Adrenal gland (tissue), 12 donors: ENCODE data around the gene EBLN2. TPM values are rescaled to one million over a fixed set of nuclear protein-coding genes. Genes with fewer than 3 reads are reported as not detected.

Source experiments
- DNase-seq, 7 donors: peaks; one replicate each; pipeline ENCODE4 v3.0.0-alpha.2; 2019 to 2020
- H3K27ac ChIP-seq, 5 donors: fragments of 200-600 bp; sonication (generic) in 4 of 5; 1 replicate in 3 of 5; 2 replicates in 2 of 5; pipeline versions ENCODE4 v1.5.1 to v1.8.0; 2016 to 2020; ENCODE audit warnings: mild to moderate bottlenecking in 1 of 5
- H3K27me3 ChIP-seq: fragments of 200-600 bp; 2 replicates; pipeline ENCODE4 v1.8.0; 2021
- H3K36me3 ChIP-seq, 2 donors: fragments of 200-600 bp; replicated peaks in 1 of 2; 1 replicate in 1 of 2; 2 replicates in 1 of 2; pipeline versions ENCODE4 v1.5.1 to v1.8.0; 2018 to 2022
- H3K4me1 ChIP-seq, 2 donors: fragments of 200-600 bp; replicated peaks in 1 of 2; 1 replicate in 1 of 2; 2 replicates in 1 of 2; pipeline versions ENCODE4 v1.5.1 to v1.8.0; 2018 to 2021
- H3K4me3 ChIP-seq, 4 donors: fragments of 200-600 bp; sonication (generic) in 3 of 4; one replicate each; pipeline ENCODE4 v1.5.1; 2016 to 2018
- H3K9me3 ChIP-seq, 3 donors: fragments of 200-600 bp; sonication (generic) in 1 of 3; replicated peaks in 1 of 3; 1 replicate in 2 of 3; 2 replicates in 1 of 3; pipeline versions ENCODE4 v1.5.1 to v1.8.0; 2016 to 2021
- CTCF ChIP-seq, 6 experiments: fragments of 450-650 bp in 4 of 6; fragments of 200-600 bp in 2 of 6; sonication (generic) in 1 of 6; IDR thresholded peaks; 1 replicate in 5 of 6; 2 replicates in 1 of 6; pipeline versions ENCODE4 v1.5.1 to v1.8.0; 2016 to 2021; ENCODE audit warnings: antibody characterized with exemption in 6 of 6, mild to moderate bottlenecking in 2 of 6, moderate library complexity in 1 of 6
- POLR2A ChIP-seq, 2 donors: fragments of 450-650 bp; IDR thresholded peaks; one replicate each; pipeline ENCODE4 v1.6.1; 2017; ENCODE audit warnings: antibody characterized with exemption in 2 of 2, mild to moderate bottlenecking in 2 of 2, moderate library complexity in 1 of 2
- WGBS, 4 donors: extraction: QIAGEN DNeasy Blood & Tissue Kit in 2 of 4; methylation state at CpG; one replicate each; pipeline versions ENCODE4 v1.1.5 to v1.1.7; 2013 to 2017; 5-methylcytosine and 5-hydroxymethylcytosine counted together
- intact Hi-C, 2 donors: fragments of 100-400 bp; cut with DNase I; formaldehyde crosslinking; loops; one replicate each; pipeline versions ENCODE4 v1.14.1 to v1.15.0; 2022 to 2023
- polyA plus RNA-seq, 3 donors: library from polyadenylated mRNA; stranded (reverse); fragments of 200-250 nt in 2 of 3; fragments of 350-450 nt in 1 of 3; fragmentation: Illumina TruSeq in 1 of 3; extraction: RNeasy Lipid Tissue Mini Kit (QIAGEN cat#74804) in 1 of 3; gene quantifications; one replicate each; pipeline ENCODE4 v1.2.3, GENCODE V29; 2013 to 2014
- total RNA-seq, 9 donors: library from RNA; depleted of rRNA in 4 of 9; stranded (reverse); fragments of >200 nt in 4 of 9; fragments of 120-200 nt in 1 of 9; fragmentation: NEBNext Ultra II Directional in 1 of 9; extraction: Animal tissue kit (Norgen Biotek cat#: 25700) in 1 of 9; gene quantifications; one replicate each; pipeline versions ENCODE4 v1.1.0 to v1.2.4, GENCODE V29; 2013 to 2023
- donor health status: healthy with polysubstance abuse.
- donor health status: Bipolar disorder and iron deficiency.
- donor health status: DM: yes; HTN: yes; CAD: no.
- donor health status: DM: no; HTN: no; CAD: no.
- donor health status: DM: no; HTN: no; CAD: no.
- donor health status: DM: yes; HTN: yes; CAD: no.

Gene EBLN2
- total and polyA plus RNA-seq, 12 donors, result 0.27 to 8.9 (median 2.0) TPM

GRCh38 chr3:73072634-73073033 is 11.2 kb downstream of the EBLN2 start:
- TF ChIP-seq POLR2A (IDR thresholded peaks at IDR 0.05), result no peak
- TF ChIP-seq CTCF (IDR thresholded peaks at IDR 0.05), result no peak
- Histone ChIP-seq H3K9me3 (no peaks in the 10 kb centered on the region), H3K36me3 (no peaks in the 10 kb centered on the region), H3K27me3 (no peaks in the 10 kb centered on the region), H3K4me1 (no peaks in the 10 kb centered on the region), H3K4me3 (no peak overlapping the region), H3K27ac (no peak overlapping the region)
- WGBS, 4 donors, result 55 to 69% (median 65%) methylated on average over 1 of the region's 1 CpG
- intact Hi-C loops, result no loop called here
- DNase-seq, result no peak

- intact Hi-C loops, result no loop called here
- TF ChIP-seq POLR2A (IDR thresholded peaks at IDR 0.05) (no peak), CTCF (IDR thresholded peaks at IDR 0.05) (no peak)
- Histone ChIP-seq H3K4me1 (no peaks in the 10 kb centered on the region), H3K4me3 (no peak overlapping the region), H3K27me3 (no peaks in the 10 kb centered on the region), H3K27ac (no peak overlapping the region), H3K36me3 (no peaks in the 10 kb centered on the region), H3K9me3 (no peaks in the 10 kb centered on the region)
- DNase-seq, result no peak
- WGBS, 4 donors, result 68 to 85% (median 71%) methylated on average over 4 of the region's 4 CpGs
Observed at GRCh38 chr3:73073091-73073707, 11.7 kb downstream of the EBLN2 start.

GRCh38 chr3:73074781-73075180 is 13.3 kb downstream of the EBLN2 start:
- H3K27ac ChIP-seq, result no peak overlapping the region
- DNase-seq, result no peak
- no peaks in the 10 kb centered on the region for H3K9me3 ChIP-seq
- no peaks in the 10 kb centered on the region for H3K36me3 ChIP-seq
- no peaks in the 10 kb centered on the region for H3K4me1 ChIP-seq
- no peak overlapping the region for H3K4me3 ChIP-seq
- WGBS, 4 donors, result 71 to 76% (median 72%) methylated on average over 8 of the region's 8 CpGs
- intact Hi-C loops, result no loop called here
- no peaks in the 10 kb centered on the region for H3K27me3 ChIP-seq
- TF ChIP-seq POLR2A (IDR thresholded peaks at IDR 0.05), result no peak
- no peak for TF ChIP-seq CTCF (IDR thresholded peaks at IDR 0.05)

GRCh38 chr3:73080216-73080966 is 18.9 kb downstream of the EBLN2 start:
- WGBS, 4 donors, result 69 to 83% (median 81%) methylated on average over 17 of the region's 17 CpGs
- Histone ChIP-seq H3K9me3 (no peaks in the 10 kb centered on the region), H3K27me3 (no peaks in the 10 kb centered on the region), H3K4me1 (no peaks in the 10 kb centered on the region), H3K27ac (no peak overlapping the region), H3K36me3 (no peaks in the 10 kb centered on the region), H3K4me3 (no peak overlapping the region)
- no peak for DNase-seq
- intact Hi-C loops, result loop anchor here (10.0 kb wide), 4 partner anchors 146 to 1206 kb away; partner anchors contain the start of gene SHQ1 (in 1 of the 2)
- TF ChIP-seq CTCF (IDR thresholded peaks at IDR 0.05) (no peak), POLR2A (IDR thresholded peaks at IDR 0.05) (no peak)
